Measurements from ENCODE around the gene KRT27.
A peak's percentile ranks its signal among the peaks of the same experiment; 100 is the strongest.
"Not testable (repeated sequence)": the region's sequence is repeated elsewhere in the genome, so short reads cannot be mapped to it uniquely, and the experiment has no call there.

The KRT27 gene, protein sequence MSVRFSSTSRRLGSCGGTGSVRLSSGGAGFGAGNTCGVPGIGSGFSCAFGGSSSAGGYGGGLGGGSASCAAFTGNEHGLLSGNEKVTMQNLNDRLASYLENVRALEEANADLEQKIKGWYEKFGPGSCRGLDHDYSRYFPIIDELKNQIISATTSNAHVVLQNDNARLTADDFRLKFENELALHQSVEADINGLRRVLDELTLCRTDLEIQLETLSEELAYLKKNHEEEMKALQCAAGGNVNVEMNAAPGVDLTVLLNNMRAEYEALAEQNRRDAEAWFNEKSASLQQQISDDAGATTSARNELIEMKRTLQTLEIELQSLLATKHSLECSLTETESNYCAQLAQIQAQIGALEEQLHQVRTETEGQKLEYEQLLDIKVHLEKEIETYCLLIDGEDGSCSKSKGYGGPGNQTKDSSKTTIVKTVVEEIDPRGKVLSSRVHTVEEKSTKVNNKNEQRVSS

DNA sequence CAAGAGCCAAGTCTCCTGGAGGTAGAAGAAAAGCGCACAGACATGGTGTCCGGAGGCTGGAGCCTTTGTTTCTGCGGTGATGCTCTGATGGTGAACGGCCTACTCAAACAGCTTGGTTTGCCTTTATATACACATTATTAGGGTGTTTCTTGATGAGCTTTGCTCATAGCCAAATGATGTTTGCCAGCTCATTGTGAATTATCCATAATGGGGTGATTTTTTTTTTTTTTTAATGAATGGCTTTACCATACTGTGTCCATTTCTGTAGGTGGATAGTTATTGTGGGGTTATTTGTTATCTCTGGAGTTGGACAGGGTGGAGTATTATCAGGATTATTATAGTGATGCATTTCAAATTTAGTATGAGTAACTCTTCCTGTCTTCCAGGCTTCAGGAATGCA is at the start of gene KRT27:
Gene KRT27, minus strand, starts transcription at position 101 of the 400 bp plus-strand sequence. Its CDS starts 57 bp downstream, at position 44.
- no peak for DNase-seq

DNA sequence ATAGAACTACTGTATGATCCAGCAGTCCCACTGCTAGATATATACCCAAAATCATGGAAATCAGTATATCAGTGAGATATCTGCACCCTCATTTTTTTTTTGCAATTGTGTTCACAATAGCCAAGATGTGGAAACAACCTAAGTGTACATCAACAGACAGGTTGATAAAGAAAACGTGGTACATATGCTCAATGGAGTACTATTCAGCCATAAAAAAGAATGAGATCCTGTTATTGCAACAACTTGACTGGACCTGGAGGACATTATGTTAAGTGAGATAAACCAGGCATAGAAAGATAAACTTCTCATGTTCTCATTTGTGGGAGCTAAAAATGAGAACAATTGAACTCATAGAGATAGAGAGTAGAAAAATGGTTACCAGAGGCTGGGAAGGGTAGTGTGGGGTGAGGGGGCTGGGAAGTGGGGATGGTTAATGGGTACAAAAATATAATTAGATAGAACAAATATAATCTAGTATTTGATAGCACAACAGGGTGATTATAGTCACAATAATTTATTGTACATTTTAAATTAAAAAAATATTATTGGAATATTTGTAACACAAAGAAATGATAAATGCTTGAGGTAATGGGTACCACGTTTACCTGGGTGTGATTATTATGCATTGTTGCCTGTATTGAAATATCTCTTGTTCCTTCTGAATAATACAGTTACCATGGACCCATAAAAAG is 47.9 kb upstream of the KRT27 start:
- DNase-seq, result no peak

DNA sequence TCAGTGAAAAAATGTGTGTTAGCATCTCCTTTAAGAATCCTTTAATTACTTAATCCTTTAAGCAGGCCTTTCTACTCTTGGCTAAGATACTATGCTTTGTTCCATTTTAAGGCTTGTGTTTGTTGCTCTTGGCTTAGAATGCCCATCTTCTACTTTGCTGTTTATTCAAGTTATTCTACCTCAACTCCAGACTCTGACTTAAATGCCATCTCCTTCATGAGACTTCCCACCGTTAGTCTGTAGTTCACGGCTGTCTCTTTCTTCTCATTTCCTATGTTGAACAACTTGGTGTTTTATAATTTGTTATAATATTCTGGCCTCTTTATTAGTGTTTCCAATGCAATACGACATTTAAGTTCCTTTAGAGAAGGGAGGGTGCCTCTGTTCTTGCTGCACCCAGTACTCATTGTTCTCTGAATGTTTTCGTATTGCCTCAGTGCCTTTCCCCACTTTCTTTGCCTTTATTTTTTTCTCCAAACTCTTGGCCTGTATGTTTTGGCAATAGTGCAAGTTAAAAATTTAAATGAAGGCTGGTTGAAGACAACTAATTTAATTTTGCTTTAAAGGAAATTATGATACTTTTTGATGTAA is 46.2 kb upstream of the KRT27 start:
- DNase-seq, result no peak

DNA sequence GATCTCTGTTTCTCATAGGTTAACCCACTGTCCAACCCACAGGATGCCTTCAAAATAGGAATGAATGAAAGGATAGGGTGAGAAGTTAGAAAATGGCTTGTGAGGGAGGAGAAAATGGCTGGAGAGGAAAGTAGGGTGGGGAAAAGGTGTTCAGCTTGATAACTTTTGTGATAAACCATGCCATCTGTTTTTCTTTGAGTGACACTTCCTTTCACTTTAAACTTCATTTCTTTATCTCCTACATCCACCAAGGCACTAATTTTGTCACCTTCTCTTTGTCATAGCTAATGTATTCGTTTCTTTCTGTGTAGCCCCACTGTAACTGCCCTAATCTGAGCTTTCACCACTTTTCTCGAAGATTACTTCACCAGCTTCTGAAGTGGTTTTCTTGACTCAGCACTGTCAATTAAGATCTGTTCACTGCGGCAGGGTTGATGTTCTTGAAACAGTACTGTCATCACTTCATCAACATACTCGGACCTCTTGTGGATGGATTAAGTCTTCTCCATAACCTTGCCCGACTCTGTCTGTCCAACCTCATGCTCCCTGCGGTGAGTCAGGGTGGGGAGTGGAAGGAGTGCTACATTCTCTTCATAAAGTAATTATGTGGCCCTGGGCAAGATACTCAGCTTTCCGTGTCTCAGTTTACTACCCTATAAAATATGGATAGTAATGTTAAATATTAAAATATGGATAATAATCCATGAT is 45.5 kb upstream of the KRT27 start:
- DNase-seq, result peak in 1 of 2 experiments; percentile 11

DNA sequence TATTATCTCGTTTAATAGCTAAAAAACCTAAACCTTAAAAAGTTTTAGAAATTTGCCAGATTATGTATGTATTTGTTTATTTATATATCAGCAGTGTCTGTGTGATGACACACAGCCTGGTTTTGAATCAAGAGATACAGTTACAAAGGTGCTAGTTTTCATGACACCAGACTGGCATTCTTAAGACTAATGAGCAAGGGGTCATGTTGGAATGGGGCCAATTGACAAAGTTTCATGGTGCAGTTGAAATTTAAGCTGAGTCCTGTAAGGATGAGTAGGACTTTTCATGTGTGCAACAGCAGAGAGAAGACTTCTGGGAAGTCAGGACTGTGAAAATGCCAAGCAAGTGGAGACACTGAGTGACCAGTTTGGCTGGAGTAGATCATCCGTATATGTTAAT is 43.2 kb upstream of the KRT27 start:
- DNase-seq, result no peak

DNA sequence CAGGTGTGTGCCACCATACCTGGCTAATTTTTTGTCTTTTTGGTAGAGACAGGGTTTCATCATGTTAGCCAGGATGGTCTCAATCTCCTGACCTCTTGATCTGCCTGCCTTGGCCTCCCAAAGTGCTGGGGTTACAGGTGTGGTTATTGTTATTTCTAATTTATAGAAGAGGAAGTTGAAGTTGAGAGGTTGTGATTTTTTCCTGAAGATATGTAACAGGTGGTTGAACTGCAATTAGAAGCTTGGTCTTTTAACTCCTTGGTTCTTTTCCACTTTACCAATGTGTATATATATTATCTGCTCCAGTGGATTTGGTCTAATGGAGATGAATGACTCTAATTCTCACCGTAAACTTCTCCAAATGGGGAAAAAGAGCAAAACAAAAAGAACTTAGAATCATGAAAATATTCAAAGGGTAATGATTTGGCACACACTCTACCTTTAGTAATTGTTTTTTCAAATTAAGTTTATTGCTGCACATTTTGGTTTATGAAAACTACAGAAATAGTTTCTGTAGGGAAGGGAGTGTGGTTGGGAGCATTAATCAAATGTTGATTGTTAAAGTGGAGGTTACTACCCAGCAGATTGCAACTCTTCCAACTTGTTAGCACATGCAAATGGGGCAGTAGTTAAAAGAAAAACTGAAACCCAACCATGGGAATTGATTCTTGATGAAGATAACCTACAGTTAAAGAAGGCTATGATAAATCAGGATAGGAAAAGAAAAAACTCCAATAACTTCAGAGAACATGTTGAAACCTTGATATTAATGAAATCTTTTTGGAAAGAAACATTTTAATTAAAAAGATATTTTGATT is 41.9 kb upstream of the KRT27 start:
- no peak for DNase-seq

DNA sequence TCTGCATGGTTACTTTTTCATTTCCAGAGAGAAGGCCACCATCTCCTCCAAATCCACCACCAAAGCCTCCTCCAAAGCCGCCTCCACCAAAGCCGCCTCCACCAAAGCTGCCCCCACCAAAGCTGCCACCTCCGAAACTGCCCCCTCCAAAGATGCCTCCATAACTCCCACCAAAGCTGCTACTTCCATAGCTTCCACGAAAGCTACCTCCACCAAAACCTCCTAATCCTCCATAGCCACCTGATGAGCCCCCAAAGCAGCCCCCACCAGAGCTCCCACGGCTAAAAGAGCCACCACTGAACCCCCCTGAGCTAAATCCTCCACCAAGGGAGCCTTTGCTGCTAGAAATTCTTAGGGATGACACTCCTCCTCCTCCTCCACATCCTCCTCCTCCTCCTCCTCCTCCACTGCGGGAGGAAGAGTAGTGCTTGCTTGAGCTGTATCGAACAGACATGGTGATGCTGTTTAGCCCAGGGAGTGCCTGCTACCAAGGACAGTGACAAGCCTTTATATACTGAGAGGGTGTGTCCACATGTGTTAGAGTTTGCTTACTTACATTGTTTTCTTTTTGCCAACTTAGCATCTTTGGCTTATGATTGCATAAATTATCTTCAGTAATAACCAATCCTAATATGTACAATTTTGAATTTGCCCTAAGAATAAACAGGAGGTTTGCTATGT is 39.9 kb upstream of the KRT27 start, which contains the start of gene KRT10:
Gene KRT10, minus strand, starts transcription at position 483 of the 681 bp plus-strand sequence. Its CDS starts 29 bp downstream, at position 454.
- DNase-seq, result no peak

DNA sequence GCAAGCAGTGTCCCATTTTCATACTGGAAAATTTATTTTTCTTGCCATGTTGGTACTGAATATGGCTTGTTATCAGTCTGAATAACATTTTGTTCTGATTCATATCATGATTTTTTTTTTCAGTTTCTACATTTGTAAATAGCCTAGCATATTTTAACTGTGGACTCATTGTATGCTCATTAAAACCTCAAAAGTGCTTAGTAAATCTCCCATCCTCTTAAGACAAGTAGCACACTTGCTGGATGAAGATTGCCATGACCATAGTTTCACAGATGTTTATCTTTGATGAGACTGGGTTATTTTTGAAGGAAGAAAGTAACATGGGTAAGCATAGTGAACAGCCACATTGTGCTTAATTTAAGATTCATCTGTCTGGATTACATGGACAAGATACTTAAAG is 39.2 kb upstream of the KRT27 start:
- DNase-seq, result no peak

DNA sequence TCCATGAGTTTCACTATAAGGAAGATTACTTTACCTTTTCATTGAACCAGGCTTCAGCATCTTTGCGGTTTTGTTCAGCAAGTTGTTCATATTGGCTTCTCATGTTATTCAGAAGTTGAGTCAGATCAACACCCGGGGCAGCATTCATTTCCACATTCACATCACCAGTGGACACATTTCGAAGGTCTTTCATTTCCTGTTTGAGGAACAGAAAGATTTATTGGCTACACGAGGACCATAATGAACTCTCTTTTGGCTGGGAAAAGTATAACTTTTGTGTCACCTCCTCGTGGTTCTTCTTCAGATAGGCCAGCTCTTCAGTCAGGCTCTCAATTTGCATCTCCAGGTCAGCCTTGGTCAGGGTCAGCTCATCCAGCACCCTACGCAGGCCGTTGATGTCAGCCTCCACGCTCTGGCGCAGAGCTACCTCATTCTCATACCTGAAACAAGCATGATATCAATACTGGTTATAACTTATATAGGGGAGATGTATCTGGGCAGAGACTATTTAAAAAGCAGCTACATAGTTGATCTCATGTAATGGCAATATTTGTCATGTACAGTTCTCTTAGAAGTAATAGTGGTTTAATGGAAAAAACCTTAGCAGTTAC is 38.0 kb upstream of the KRT27 start:
- no peak for DNase-seq

DNA sequence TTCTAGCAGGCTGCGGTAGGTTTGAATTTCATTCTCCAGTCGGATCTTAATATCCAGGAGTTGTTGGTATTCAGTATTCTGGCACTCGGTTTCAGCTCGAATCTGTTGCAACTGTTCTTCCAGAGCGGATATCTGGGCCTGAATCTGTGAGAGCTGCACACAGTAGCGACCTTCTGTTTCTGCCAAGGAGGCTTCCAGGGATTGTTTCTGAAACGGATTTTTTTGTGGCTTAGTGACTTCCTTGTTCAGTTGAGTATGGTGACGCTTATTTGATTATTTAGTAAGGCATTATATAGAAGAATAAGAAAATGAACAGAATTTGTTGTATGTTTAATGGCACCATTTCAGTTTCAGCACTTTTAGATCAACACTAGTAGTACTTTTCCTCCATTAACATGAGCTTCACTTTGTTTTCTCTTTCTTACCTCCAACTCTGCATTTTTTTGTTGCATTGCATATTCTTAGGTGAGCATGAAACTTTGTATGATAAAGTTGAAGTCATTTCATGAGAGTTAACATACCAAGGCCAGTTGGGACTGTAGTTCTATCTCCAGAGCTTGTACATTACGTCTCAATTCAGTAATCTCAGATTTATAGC is 37.3 kb upstream of the KRT27 start:
- DNase-seq, result peak; percentile 34 to 45

DNA sequence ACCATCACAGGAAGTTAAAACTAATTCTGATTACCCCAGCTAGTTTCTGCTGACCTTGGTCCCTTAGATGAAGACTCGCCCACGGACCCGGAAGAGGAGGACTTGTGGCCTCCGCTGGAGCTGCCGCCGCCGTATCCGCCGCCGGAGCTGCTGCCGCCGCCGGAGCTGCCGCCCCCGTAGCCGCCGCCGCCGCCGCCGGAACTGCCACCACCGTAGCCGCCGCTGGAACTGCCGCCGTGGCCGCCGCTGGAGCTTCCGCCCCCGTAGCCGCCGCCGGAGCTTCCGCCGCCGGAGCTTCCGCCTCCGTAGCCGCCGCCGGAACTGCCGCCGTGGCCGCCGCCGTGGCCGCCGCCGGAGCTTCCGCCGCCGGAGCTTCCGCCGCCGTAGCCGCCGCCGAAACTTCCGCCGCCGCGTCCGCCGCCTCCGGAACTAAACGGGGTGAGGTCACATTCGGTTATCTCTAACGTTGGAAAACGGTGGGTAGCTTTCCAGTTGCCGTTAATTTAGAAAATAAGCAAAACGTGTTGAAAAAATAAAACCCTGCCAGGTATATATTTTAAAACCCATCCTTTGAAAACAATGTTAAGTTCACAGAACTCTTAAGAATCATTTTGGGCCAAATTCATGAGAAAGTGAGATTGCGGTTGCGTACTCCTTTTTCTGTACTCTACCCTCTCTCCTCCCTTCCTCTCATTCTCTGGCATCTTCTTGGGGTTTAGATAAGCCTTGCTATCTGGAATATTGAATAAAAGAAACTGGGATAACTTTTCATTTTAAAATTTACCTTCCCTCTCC is 36.6 kb upstream of the KRT27 start:
- peak; percentile 80 to 81 for DNase-seq

DNA sequence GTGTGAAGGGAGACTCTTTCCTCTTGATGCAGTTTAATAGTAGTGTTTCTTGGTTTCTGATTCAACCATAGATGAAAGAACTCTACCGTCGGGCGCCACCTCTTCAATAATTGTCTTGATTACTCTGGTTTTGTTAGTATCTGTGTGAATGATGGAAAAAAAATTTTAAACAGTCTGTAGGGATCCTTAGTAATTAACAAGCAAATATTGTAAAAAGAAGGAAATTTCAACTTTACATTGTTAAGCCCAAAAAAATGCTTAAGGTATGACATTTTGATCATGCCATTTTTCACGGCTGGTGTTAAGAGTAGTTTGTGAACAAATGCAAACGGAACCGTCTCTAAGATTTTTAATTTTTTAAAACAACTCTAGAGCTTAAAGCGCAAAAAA is 36.0 kb upstream of the KRT27 start:
- no peak for DNase-seq

DNA sequence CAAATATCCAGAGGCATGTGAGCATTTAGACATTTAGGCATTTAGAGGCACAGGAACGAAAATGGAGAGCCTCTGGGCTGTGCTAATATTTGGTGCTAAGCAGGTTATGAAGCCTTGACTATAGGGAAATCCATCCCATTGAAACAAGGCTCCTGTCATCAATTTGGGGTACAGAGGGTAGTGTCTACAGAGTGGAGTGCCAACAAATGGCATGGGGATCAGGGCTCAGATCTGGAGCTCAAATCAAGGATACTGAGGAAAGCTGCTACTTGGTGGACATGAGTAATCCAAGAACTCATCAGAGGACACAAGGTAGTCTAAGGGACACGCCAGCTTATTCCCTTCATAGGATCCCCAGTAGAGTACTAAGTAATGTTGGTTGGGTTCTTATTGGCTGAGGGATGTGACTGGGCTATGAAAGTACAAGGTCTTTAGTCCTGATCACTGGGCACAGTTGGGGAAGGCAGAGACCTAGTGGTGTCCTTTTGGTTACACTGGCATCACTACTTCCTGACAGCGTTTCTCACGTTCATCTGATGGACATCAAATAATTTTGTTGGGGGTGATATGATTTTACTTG is 34.8 kb upstream of the KRT27 start:
- no peak for DNase-seq

DNA sequence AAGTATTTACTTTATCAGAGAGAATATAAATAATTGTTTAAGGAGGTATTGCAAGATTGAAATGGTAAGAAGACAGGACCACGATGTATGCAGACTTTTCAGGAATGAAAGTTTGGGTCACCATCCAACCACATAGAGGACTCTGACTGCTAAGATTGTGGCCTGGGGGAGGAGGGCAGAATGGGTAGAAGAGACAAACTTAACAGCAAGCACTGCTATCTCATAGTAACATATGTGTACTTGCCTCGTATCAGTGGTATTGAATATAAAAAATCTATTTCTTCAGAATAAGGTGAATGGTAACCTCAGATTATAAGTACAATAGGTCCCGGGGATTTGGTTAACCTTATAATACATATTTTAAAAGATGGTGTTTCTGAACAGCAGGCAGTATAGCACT is 34.2 kb upstream of the KRT27 start:
- no peak for DNase-seq

DNA sequence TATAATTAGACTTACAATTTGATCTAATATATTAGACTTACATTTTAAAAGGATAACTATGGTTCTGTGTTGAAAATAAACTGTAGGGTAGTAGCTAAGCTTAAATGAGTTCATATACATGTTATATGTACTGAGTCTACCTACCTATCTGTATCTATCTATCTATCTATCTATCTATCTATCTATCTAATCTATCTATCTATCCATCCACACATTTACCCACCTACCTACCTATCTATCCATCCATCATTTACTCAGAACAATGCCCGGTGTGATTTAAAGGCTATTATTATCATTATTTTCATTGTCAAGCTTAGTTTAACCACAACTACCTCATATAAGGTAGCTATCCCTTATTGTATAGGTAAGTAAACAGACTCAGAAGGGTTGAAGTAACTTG is 33.0 kb upstream of the KRT27 start:
- no peak for DNase-seq

DNA sequence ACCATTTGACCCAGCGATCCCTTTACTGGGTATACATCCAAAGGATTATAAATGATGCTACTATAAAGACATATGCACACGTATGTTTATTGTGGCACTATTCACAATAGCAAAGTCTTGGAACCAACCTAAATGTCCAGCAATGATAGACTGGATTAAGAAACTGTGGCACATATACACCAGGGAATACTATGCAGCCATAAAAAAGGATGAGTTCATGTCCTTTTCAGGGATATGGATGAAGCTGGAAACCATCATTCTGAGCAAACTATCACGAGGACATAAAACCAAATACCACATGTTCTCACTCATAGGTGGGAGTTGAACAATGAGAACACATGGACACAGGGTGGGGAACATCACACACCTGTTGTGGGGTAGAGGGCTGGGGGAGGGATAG is 32.3 kb upstream of the KRT27 start:
- DNase-seq, result not testable (repeated sequence)

DNA sequence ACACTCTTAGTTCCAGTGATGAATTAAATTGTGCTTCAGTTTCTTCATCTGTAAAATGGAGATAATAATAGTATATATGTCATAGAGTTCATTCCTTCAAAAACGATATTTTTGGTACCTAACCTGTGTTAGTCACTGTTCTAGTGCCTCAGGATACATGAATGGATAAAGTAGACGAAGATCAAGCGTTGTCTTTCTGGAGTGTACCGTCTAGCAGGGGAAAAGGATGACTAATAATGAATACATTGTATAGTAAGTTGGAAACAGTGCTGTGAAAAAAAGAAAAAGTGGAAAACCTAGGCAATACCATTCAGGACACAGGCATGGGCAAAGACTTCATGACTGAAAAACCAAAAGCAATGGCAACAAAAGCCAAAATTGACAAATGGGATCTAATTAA is 31.5 kb upstream of the KRT27 start:
- no peak for DNase-seq

DNA sequence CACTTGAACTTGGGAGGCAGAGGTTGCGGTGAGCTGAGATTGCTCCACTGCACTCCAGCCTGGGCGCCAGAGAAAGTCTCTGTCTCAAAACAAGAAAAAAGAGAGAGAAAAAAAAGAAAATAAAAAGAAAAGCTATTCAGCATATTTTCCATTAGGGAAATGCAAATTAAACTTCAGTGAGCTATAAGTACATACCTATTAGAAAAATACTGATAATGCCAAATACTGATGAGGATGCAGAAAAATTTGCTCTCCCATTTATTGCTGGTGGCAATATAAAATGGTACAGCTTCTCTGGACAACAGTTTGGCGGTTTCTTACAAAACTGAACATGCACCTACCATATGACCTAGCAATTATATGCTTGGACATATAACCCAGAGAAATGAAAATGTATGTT is 30.3 kb upstream of the KRT27 start:
- DNase-seq, result no peak

DNA sequence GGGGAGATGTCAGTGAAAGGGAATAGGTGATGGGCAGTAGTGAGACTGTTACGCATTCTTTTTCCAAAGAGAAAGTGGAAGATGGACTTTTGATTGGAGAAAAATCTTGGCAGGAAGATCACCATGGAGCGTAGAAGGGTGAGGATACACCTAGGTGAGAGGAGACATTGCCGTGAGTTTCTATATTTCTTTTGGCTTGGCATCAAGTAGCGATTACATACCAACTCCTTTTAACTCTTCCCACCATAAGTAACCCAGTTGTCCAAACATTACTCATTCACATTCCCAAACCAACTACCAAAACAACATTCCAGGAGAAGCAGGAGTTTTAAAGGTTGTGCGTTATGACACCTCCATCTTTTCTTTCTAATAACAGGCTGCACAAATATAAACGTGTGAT is 28.1 kb upstream of the KRT27 start:
- peak; percentile 100 for DNase-seq
